ENCODE data around the gene RETREG1. TPM values are rescaled to one million over a fixed set of nuclear protein-coding genes. Genes with fewer than 3 reads are reported as not detected.

Gene RETREG1
- total and polyA plus RNA-seq, 2 of the 13 experiments (the other 11 are each of a cell fraction or from before 2014, with no cell fraction given), result 0.07 TPM; not detected in 1

DNA sequence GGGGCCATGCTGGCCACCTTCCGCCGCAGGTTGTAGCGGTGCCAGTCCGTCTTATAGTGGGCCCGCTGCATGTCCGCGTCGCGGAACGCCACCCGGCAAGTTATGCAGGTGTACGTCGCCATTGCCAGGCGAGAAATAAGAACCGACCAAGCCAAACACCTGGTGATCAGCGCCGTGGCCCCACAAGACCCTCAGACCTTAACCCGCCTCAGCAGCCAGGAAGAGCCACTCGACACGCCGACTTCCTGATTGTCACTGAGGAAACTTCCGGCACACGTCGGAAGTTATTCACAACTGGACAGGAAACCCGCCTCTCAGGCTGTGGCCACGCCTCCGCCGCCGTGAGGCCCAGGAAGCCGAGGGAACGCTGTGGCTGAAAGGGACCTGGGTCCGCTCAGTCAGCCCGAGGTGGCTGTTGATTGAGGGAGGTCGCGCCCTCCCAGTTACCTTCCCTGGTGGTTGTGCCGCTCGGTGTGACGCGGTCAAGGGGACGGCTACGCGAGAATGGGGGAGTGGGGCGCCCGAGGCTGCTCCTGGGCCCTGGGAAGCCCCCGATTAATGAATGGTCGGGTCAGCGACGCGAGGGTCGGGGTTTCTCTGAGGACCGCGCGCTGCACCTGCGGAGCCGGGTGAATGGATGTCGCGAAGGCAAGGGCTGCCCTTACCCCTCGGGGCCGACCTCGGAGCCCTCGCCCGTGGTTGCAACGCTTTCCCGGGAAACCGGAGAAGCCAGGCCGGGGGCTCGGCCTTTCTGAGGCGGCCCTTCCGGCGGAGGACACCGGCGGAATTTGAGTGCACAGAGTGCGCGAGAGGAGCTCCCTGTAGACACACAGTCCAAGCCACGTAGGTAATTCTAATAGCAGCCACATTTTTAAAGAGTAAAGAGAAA, 151.0 kb downstream of the RETREG1 start, which contains the start of gene ZNF622 (continued):
- TF ChIP-seq, protein P1, sequence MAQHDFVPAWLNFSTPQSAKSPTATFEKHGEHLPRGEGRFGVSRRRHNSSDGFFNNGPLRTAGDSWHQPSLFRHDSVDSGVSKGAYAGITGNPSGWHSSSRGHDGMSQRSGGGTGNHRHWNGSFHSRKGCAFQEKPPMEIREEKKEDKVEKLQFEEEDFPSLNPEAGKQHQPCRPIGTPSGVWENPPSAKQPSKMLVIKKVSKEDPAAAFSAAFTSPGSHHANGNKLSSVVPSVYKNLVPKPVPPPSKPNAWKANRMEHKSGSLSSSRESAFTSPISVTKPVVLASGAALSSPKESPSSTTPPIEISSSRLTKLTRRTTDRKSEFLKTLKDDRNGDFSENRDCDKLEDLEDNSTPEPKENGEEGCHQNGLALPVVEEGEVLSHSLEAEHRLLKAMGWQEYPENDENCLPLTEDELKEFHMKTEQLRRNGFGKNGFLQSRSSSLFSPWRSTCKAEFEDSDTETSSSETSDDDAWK (CRISPR knock-in tag; IDR thresholded peaks at IDR 0.05), result no peak
- TF ChIP-seq, protein P2, sequence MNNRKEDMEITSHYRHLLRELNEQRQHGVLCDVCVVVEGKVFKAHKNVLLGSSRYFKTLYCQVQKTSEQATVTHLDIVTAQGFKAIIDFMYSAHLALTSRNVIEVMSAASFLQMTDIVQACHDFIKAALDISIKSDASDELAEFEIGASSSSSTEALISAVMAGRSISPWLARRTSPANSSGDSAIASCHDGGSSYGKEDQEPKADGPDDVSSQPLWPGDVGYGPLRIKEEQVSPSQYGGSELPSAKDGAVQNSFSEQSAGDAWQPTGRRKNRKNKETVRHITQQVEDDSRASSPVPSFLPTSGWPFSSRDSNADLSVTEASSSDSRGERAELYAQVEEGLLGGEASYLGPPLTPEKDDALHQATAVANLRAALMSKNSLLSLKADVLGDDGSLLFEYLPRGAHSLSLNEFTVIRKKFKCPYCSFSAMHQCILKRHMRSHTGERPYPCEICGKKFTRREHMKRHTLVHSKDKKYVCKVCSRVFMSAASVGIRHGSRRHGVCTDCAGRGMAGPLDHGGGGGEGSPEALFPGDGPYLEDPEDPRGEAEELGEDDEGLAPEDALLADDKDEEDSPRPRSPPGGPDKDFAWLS (CRISPR knock-in tag; IDR thresholded peaks at IDR 0.05; ENCODE audit: borderline replicate concordance), result no peak
- TF ChIP-seq MED1 (CRISPR knock-in tag; IDR thresholded peaks at IDR 0.05) (peak; percentile 67), SP5 (CRISPR knock-in tag; IDR thresholded peaks at IDR 0.05; ENCODE audit: borderline replicate concordance, low read depth) (peak; percentile 68), ZNF225 (CRISPR knock-in tag; IDR thresholded peaks at IDR 0.05) (peak; percentile 63; the same call in 1 of the 2 replicates), ZNF7 (CRISPR knock-in tag; IDR thresholded peaks at IDR 0.05) (no peak), ZNF101 (CRISPR knock-in tag; IDR thresholded peaks at IDR 0.05; ENCODE audit: borderline replicate concordance, low read depth) (peak; percentile 65; the same call in 1 of the 2 replicates), ZNF569 (CRISPR knock-in tag; IDR thresholded peaks at IDR 0.05; ENCODE audit: borderline replicate concordance) (no peak), CHCHD3 (CRISPR knock-in tag; IDR thresholded peaks at IDR 0.05) (peak; percentile 35; the same call in 1 of the 2 replicates), ZNF292 (CRISPR knock-in tag; IDR thresholded peaks at IDR 0.05; ENCODE audit: borderline replicate concordance, low read depth) (no peak; the same call in 1 of the 2 replicates), PCBP2 (optimal IDR thresholded peaks at IDR 0.05; ENCODE audit: low read depth, low read length, poor library complexity, severe bottlenecking) (no peak), ZNF124 (CRISPR knock-in tag; IDR thresholded peaks at IDR 0.05) (0 out of 2 replicates have a peak, but pooled peaks have one; percentile 6)
- TF ChIP-seq, protein P3, sequence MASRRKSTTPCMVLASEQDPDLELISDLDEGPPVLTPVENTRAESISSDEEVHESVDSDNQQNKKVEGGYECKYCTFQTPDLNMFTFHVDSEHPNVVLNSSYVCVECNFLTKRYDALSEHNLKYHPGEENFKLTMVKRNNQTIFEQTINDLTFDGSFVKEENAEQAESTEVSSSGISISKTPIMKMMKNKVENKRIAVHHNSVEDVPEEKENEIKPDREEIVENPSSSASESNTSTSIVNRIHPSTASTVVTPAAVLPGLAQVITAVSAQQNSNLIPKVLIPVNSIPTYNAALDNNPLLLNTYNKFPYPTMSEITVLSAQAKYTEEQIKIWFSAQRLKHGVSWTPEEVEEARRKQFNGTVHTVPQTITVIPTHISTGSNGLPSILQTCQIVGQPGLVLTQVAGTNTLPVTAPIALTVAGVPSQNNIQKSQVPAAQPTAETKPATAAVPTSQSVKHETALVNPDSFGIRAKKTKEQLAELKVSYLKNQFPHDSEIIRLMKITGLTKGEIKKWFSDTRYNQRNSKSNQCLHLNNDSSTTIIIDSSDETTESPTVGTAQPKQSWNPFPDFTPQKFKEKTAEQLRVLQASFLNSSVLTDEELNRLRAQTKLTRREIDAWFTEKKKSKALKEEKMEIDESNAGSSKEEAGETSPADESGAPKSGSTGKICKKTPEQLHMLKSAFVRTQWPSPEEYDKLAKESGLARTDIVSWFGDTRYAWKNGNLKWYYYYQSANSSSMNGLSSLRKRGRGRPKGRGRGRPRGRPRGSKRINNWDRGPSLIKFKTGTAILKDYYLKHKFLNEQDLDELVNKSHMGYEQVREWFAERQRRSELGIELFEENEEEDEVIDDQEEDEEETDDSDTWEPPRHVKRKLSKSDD (CRISPR knock-in tag; IDR thresholded peaks at IDR 0.05; ENCODE audit: low read depth), result 0 out of 2 replicates have a peak, but pooled peaks have one; percentile 49
- TF ChIP-seq, protein P4, sequence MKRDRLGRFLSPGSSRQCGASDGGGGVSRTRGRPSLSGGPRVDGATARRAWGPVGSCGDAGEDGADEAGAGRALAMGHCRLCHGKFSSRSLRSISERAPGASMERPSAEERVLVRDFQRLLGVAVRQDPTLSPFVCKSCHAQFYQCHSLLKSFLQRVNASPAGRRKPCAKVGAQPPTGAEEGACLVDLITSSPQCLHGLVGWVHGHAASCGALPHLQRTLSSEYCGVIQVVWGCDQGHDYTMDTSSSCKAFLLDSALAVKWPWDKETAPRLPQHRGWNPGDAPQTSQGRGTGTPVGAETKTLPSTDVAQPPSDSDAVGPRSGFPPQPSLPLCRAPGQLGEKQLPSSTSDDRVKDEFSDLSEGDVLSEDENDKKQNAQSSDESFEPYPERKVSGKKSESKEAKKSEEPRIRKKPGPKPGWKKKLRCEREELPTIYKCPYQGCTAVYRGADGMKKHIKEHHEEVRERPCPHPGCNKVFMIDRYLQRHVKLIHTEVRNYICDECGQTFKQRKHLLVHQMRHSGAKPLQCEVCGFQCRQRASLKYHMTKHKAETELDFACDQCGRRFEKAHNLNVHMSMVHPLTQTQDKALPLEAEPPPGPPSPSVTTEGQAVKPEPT (CRISPR knock-in tag; IDR thresholded peaks at IDR 0.05; ENCODE audit: low read depth), result no peak
- TF ChIP-seq, protein P5, sequence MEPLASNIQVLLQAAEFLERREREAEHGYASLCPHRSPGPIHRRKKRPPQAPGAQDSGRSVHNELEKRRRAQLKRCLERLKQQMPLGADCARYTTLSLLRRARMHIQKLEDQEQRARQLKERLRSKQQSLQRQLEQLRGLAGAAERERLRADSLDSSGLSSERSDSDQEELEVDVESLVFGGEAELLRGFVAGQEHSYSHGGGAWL (CRISPR knock-in tag; IDR thresholded peaks at IDR 0.05), result peak; percentile 74
- TF ChIP-seq, protein P6, sequence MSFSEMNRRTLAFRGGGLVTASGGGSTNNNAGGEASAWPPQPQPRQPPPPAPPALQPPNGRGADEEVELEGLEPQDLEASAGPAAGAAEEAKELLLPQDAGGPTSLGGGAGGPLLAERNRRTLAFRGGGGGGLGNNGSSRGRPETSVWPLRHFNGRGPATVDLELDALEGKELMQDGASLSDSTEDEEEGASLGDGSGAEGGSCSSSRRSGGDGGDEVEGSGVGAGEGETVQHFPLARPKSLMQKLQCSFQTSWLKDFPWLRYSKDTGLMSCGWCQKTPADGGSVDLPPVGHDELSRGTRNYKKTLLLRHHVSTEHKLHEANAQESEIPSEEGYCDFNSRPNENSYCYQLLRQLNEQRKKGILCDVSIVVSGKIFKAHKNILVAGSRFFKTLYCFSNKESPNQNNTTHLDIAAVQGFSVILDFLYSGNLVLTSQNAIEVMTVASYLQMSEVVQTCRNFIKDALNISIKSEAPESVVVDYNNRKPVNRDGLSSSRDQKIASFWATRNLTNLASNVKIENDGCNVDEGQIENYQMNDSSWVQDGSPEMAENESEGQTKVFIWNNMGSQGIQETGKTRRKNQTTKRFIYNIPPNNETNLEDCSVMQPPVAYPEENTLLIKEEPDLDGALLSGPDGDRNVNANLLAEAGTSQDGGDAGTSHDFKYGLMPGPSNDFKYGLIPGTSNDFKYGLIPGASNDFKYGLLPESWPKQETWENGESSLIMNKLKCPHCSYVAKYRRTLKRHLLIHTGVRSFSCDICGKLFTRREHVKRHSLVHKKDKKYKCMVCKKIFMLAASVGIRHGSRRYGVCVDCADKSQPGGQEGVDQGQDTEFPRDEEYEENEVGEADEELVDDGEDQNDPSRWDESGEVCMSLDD (CRISPR knock-in tag; IDR thresholded peaks at IDR 0.05; ENCODE audit: borderline replicate concordance), result no peak

Measured in HepG2 (cell line).